GM23338 (cell line): Measurements from ENCODE around the gene SNX9. TPM values are rescaled to one million over a fixed set of nuclear protein-coding genes. Genes with fewer than 3 reads are reported as not detected.

Experiments used
- ATAC-seq: fragments of 200-7000 bp; cut with Tn5 transposase; 3 replicates; pipeline ENCODE4 v1.9.1; 2020
- DNase-seq: peaks from one replicate; pipeline ENCODE4 v3.0.0-alpha.2; 2015; ENCODE audit warnings: low spot score
- H2AFZ ChIP-seq: fragments of 200-600 bp; sonication (generic); 2 replicates; pipeline ENCODE4 v1.8.0; 2016; ENCODE audit warnings: antibody characterized with exemption, mild to moderate bottlenecking, moderate library complexity
- H3F3A ChIP-seq: fragments of 200-600 bp; sonication (generic); replicated peaks from 2 replicates; pipeline ENCODE4 v1.8.0; 2017; ENCODE audit warnings: antibody characterized with exemption, mixed run types, low read depth
- H3K27ac ChIP-seq: fragments of 200-600 bp; sonication (generic); 2 replicates; pipeline ENCODE4 v1.6.1; 2016; ENCODE audit warnings: low read depth
- H3K27me3 ChIP-seq: fragments of 200-600 bp; sonication (generic); 2 replicates; pipeline ENCODE4 v1.8.0; 2016; ENCODE audit warnings: mild to moderate bottlenecking, mixed run types, moderate library complexity; ENCODE audit not compliant: insufficient read depth
- H3K36me3 ChIP-seq: fragments of 200-600 bp; sonication (generic); 2 replicates; pipeline ENCODE4 v1.8.0; 2016; ENCODE audit warnings: mild to moderate bottlenecking; ENCODE audit not compliant: insufficient read depth
- H3K4me1 ChIP-seq: fragments of 200-600 bp; sonication (generic); 2 replicates; pipeline ENCODE4 v1.8.0; 2016; ENCODE audit warnings: mild to moderate bottlenecking, moderate library complexity; ENCODE audit not compliant: insufficient read depth
- H3K4me2 ChIP-seq: fragments of 200-600 bp; sonication (generic); 2 replicates; pipeline ENCODE4 v1.7.1; 2017; ENCODE audit warnings: mixed run types
- H3K4me3 ChIP-seq: fragments of 200-600 bp; sonication (generic); 2 replicates; pipeline ENCODE4 v1.6.1; 2016; ENCODE audit warnings: mixed run types
- H3K79me2 ChIP-seq: fragments of 200-600 bp; sonication (generic); replicated peaks from 2 replicates; pipeline ENCODE4 v1.8.0; 2017; ENCODE audit warnings: mild to moderate bottlenecking; ENCODE audit not compliant: insufficient read depth
- H3K9me2 ChIP-seq: fragments of 200-600 bp; sonication (generic); 2 replicates; pipeline ENCODE4 v1.8.0; 2017; ENCODE audit not compliant: insufficient read depth
- H4K20me1 ChIP-seq: fragments of 200-600 bp; sonication (generic); replicated peaks from 2 replicates; pipeline ENCODE4 v1.8.0; 2017; ENCODE audit warnings: mild to moderate bottlenecking; ENCODE audit not compliant: insufficient read depth
- H3K27ac Mint-ChIP-seq: 2 replicates; pipeline ENCODE4 v1.8.0; 2020; ENCODE audit warnings: inconsistent platforms, mild to moderate bottlenecking, moderate library complexity, mixed read lengths
- H3K27me3 Mint-ChIP-seq: 3 replicates; pipeline ENCODE4 v1.8.0; 2022; ENCODE audit warnings: low read depth, mild to moderate bottlenecking, moderate library complexity, mixed read lengths, inconsistent platforms; ENCODE audit not compliant: insufficient read depth, poor library complexity
- H3K36me3 Mint-ChIP-seq: 3 replicates; pipeline ENCODE4 v1.8.0; 2021; ENCODE audit warnings: low read depth, mild to moderate bottlenecking, inconsistent platforms, moderate library complexity, mixed read lengths
- H3K4me1 Mint-ChIP-seq: 3 replicates; pipeline ENCODE4 v1.8.0; 2020; ENCODE audit warnings: mild to moderate bottlenecking, inconsistent platforms, mixed read lengths
- H3K4me3 Mint-ChIP-seq: 3 replicates; pipeline ENCODE4 v1.8.0; 2021; ENCODE audit warnings: moderate library complexity, mild to moderate bottlenecking, inconsistent platforms, mixed read lengths
- H3K9me3 Mint-ChIP-seq: 3 replicates; pipeline ENCODE4 v1.8.0; 2020; ENCODE audit warnings: moderate library complexity, mild to moderate bottlenecking, inconsistent platforms, mixed read lengths
- CREB1 ChIP-seq: fragments of 250-450 bp; sonication (Bioruptor Pico); IDR thresholded peaks from 2 replicates; pipeline ENCODE4 v1.5.0; 2020; ENCODE audit warnings: low read depth, mild to moderate bottlenecking, moderate library complexity
- EZH2phosphoT487 ChIP-seq: fragments of 200-600 bp; sonication (generic); IDR thresholded peaks from one replicate; pipeline ENCODE4 v1.8.1; 2018; ENCODE audit warnings: antibody characterized with exemption; ENCODE audit not compliant: unreplicated experiment
- NANOG ChIP-seq: IDR thresholded peaks from 2 replicates; pipeline ENCODE4 v1.6.1; 2016; ENCODE audit warnings: antibody characterized with exemption, borderline replicate concordance
- ZNF331 ChIP-seq: fragments of 250-450 bp; sonication (Bioruptor Pico); IDR thresholded peaks from 2 replicates; pipeline ENCODE4 v1.5.0; 2020; ENCODE audit warnings: low read depth, mild to moderate bottlenecking, moderate library complexity
- polyA plus RNA-seq: library from polyadenylated mRNA; unstranded; fragments of >200 nt; fragmentation: Nextera tagmentation; extraction: Ambion mirVana; gene quantifications from 2 replicates; pipeline ENCODE4 v1.2.1, GENCODE V29; 2016
- total RNA-seq: library from RNA; depleted of rRNA; stranded (reverse); fragments of >200 nt; shearing (Covaris generic); gene quantifications from 2 replicates; pipeline ENCODE4 v1.2.3, GENCODE V29; 2014
- TF ChIP-seq, protein P1 (sequence below), 2 experiments: fragments of 200-600 bp in 1 of 2; sonication (generic) in 1 of 2; conservative IDR thresholded peaks; 2 replicates each; pipeline versions ENCODE4 v1.5.1 to v1.6.1; 2016 to 2017; ENCODE audit warnings: antibody characterized with exemption in 2 of 2, low read depth in 2 of 2, mild to moderate bottlenecking in 2 of 2, moderate library complexity in 1 of 2
- TF ChIP-seq, protein P2 (sequence below): IDR thresholded peaks from 2 replicates; pipeline ENCODE4 v1.6.1; 2016; ENCODE audit warnings: antibody characterized with exemption
- TF ChIP-seq, protein P3 (sequence below): fragments of 250-450 bp; sonication (Bioruptor Pico); IDR thresholded peaks from 2 replicates; pipeline ENCODE4 v1.5.0; 2020; ENCODE audit warnings: mild to moderate bottlenecking, moderate library complexity

SNX9 gene
- total and polyA plus RNA-seq, 2 experiments from 2014 or later, result 18.4 to 23.3 TPM

DNA sequence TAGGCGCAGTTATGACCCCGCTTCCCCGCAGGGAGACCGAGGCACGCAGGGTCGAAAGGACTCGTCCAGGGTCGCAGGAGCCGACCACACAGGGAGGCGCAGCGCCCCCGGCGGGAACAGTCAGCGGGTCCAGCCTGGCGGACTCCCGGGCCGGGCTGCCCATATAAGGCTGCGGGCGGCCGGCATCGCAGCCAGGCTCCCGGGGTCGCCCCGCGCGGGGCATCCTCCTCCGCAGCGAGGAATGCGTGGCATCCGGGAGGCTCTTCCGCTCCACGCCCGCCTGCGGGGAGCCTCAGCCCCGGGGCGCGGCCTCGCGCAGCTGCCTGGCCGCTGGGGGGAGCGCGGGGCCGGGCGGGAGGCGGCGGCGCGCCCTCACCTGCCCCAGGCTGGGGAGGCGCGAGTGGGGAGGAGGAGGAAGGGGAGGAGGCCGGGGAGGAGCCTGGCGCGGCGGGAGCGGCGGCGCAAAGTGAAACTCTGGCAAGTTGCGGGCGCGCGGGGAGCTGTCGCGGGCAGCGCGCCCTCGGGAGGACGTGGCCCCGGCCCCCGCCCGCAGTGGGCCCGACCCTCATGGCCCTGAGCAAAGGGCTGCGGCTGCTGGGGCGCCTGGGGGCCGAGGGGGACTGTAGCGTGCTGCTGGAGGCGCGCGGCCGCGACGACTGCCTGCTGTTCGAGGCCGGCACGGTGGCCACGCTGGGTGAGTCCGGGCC lies 158.5 kb downstream of the SNX9 start, which contains the start of gene SYNJ2:
Gene SYNJ2 (plus strand): TSS at position 469 of the 707 bp plus-strand sequence. CDS start 99 bp downstream, at position 568.
- Histone ChIP-seq H3K79me2 (peaks cover 22% of the 10 kb centered on the region), H3K36me3 (no peaks in the 10 kb centered on the region), H3K4me2 (peak within 1 kb of the TSS; percentile 86), H2AFZ (peak within 1 kb of the TSS; percentile 92), H3K27me3 (peaks cover 18% of the 10 kb centered on the region), H3K4me3 (peak within 1 kb of the TSS; percentile 75), H3K4me1 (peaks cover 37% of the 10 kb centered on the region), H4K20me1 (no peaks in the 10 kb centered on the region), H3F3A (peaks cover 5% of the 10 kb centered on the region), H3K27ac (peak within 1 kb of the TSS; percentile 83), H3K9me2 (no peaks in the 10 kb centered on the region)
- peaks cover 29% of the 10 kb centered on the region for H3K27me3 Mint-ChIP-seq
- H3K4me1 Mint-ChIP-seq, result peaks cover 36% of the 10 kb centered on the region
- ATAC-seq, result peak; percentile 75
- H3K4me3 Mint-ChIP-seq, result peak within 1 kb of the TSS; percentile 82
- TF ChIP-seq NANOG, result no peak
- TF ChIP-seq, protein P1, sequence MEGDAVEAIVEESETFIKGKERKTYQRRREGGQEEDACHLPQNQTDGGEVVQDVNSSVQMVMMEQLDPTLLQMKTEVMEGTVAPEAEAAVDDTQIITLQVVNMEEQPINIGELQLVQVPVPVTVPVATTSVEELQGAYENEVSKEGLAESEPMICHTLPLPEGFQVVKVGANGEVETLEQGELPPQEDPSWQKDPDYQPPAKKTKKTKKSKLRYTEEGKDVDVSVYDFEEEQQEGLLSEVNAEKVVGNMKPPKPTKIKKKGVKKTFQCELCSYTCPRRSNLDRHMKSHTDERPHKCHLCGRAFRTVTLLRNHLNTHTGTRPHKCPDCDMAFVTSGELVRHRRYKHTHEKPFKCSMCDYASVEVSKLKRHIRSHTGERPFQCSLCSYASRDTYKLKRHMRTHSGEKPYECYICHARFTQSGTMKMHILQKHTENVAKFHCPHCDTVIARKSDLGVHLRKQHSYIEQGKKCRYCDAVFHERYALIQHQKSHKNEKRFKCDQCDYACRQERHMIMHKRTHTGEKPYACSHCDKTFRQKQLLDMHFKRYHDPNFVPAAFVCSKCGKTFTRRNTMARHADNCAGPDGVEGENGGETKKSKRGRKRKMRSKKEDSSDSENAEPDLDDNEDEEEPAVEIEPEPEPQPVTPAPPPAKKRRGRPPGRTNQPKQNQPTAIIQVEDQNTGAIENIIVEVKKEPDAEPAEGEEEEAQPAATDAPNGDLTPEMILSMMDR (conservative IDR thresholded peaks at IDR 0.05; ENCODE audit: low read depth in 2 of 2), result peak; percentile 50 to 52
- TF ChIP-seq CREB1 (CRISPR knock-in tag), result 0 out of 2 replicates have a peak, but pooled peaks have one; percentile 3
- no peaks in the 10 kb centered on the region; the same call in 2 of the 3 replicates for H3K36me3 Mint-ChIP-seq
- peak; percentile 91 for DNase-seq
- peak within 1 kb of the TSS; percentile 66; the same call in 1 of the 2 replicates for H3K27ac Mint-ChIP-seq
- H3K9me3 Mint-ChIP-seq, result no peaks in the 10 kb centered on the region; the same call in 2 of the 3 replicates

DNA sequence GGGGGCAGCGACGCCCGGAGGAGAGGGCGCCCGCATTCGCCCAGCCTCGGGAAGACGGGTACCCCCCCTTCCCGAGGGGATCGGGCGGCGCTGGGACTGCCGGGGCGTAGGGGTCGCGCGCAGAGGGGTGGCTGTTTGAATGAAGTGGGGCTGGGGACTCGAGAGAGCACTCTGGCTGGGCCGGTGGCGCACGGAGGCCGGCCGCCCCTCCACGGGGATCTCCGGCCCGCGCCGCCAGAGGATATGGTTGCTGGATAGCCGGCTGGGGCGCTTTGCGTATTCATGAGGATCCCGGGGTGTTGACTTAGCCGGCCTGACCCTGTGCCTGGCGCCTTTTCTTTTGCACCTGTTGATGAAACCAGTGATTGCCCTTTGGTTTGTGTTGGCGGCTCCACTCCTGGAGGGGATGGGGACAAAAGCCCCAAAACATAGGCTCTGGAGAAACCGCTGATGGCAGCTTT lies 159.1 kb downstream of the SNX9 start:
- ATAC-seq, result peak; percentile 64
- Histone ChIP-seq H3K4me1 (peaks cover 37% of the 10 kb centered on the region), H3K79me2 (peaks cover 28% of the 10 kb centered on the region), H4K20me1 (no peaks in the 10 kb centered on the region; the same call in 1 of the 2 replicates), H3F3A (peaks cover 5% of the 10 kb centered on the region), H3K27me3 (peaks cover 18% of the 10 kb centered on the region), H3K9me2 (no peaks in the 10 kb centered on the region), H3K27ac (peak overlapping the region; percentile 83), H3K4me3 (peak overlapping the region; percentile 75), H2AFZ (peak overlapping the region; percentile 66; the same call in 1 of the 2 replicates), H3K4me2 (peak overlapping the region; percentile 86), H3K36me3 (no peaks in the 10 kb centered on the region)
- Mint-ChIP-seq H3K4me1 (peaks cover 38% of the 10 kb centered on the region), H3K27me3 (peaks cover 25% of the 10 kb centered on the region), H3K27ac (peak overlapping the region; percentile 66; the same call in 1 of the 2 replicates), H3K36me3 (no peaks in the 10 kb centered on the region; the same call in 2 of the 3 replicates), H3K4me3 (peak overlapping the region; percentile 82), H3K9me3 (no peaks in the 10 kb centered on the region; the same call in 2 of the 3 replicates)
- DNase-seq, result peak; percentile 86
- no peak for TF ChIP-seq EZH2phosphoT487
- TF ChIP-seq, protein P2, sequence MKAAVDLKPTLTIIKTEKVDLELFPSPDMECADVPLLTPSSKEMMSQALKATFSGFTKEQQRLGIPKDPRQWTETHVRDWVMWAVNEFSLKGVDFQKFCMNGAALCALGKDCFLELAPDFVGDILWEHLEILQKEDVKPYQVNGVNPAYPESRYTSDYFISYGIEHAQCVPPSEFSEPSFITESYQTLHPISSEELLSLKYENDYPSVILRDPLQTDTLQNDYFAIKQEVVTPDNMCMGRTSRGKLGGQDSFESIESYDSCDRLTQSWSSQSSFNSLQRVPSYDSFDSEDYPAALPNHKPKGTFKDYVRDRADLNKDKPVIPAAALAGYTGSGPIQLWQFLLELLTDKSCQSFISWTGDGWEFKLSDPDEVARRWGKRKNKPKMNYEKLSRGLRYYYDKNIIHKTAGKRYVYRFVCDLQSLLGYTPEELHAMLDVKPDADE, result no peak
- TF ChIP-seq, protein P3, sequence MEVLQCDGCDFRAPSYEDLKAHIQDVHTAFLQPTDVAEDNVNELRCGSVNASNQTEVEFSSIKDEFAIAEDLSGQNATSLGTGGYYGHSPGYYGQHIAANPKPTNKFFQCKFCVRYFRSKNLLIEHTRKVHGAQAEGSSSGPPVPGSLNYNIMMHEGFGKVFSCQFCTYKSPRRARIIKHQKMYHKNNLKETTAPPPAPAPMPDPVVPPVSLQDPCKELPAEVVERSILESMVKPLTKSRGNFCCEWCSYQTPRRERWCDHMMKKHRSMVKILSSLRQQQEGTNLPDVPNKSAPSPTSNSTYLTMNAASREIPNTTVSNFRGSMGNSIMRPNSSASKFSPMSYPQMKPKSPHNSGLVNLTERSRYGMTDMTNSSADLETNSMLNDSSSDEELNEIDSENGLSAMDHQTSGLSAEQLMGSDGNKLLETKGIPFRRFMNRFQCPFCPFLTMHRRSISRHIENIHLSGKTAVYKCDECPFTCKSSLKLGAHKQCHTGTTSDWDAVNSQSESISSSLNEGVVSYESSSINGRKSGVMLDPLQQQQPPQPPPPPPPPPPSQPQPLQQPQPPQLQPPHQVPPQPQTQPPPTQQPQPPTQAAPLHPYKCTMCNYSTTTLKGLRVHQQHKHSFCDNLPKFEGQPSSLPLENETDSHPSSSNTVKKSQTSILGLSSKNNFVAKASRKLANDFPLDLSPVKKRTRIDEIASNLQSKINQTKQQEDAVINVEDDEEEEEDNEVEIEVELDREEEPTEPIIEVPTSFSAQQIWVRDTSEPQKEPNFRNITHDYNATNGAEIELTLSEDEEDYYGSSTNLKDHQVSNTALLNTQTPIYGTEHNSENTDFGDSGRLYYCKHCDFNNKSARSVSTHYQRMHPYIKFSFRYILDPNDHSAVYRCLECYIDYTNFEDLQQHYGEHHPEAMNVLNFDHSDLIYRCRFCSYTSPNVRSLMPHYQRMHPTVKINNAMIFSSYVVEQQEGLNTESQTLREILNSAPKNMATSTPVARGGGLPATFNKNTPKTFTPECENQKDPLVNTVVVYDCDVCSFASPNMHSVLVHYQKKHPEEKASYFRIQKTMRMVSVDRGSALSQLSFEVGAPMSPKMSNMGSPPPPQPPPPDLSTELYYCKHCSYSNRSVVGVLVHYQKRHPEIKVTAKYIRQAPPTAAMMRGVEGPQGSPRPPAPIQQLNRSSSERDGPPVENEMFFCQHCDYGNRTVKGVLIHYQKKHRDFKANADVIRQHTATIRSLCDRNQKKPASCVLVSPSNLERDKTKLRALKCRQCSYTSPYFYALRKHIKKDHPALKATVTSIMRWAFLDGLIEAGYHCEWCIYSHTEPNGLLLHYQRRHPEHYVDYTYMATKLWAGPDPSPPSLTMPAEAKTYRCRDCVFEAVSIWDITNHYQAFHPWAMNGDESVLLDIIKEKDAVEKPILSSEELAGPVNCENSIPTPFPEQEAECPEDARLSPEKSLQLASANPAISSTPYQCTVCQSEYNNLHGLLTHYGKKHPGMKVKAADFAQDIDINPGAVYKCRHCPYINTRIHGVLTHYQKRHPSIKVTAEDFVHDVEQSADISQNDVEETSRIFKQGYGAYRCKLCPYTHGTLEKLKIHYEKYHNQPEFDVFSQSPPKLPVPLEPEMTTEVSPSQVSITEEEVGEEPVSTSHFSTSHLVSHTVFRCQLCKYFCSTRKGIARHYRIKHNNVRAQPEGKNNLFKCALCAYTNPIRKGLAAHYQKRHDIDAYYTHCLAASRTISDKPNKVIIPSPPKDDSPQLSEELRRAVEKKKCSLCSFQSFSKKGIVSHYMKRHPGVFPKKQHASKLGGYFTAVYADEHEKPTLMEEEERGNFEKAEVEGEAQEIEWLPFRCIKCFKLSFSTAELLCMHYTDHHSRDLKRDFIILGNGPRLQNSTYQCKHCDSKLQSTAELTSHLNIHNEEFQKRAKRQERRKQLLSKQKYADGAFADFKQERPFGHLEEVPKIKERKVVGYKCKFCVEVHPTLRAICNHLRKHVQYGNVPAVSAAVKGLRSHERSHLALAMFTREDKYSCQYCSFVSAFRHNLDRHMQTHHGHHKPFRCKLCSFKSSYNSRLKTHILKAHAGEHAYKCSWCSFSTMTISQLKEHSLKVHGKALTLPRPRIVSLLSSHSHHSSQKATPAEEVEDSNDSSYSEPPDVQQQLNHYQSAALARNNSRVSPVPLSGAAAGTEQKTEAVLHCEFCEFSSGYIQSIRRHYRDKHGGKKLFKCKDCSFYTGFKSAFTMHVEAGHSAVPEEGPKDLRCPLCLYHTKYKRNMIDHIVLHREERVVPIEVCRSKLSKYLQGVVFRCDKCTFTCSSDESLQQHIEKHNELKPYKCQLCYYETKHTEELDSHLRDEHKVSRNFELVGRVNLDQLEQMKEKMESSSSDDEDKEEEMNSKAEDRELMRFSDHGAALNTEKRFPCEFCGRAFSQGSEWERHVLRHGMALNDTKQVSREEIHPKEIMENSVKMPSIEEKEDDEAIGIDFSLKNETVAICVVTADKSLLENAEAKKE (CRISPR knock-in tag), result no peak
- TF ChIP-seq ZNF331 (CRISPR knock-in tag), result no peak
- TF ChIP-seq CREB1 (CRISPR knock-in tag), result no peak
